MM.1S (cell line): ENCODE results near the gene KRT37.

Source experiments
- EZH2phosphoT487 ChIP-seq: fragments of 300-600 bp; sonication (generic); IDR thresholded peaks from 2 replicates; pipeline ENCODE4 v1.6.1; 2018; ENCODE audit warnings: antibody characterized with exemption, low read length
- TF ChIP-seq, protein P1 (sequence below): fragments of 300-600 bp; sonication (generic); IDR thresholded peaks from 2 replicates; pipeline ENCODE4 v1.5.1; 2016; ENCODE audit warnings: antibody characterized with exemption, low read length, mixed read lengths

GRCh38 chr17:41456204-41456603, 31.8 kb upstream of the KRT37 start:
- no peak for TF ChIP-seq EZH2phosphoT487
- TF ChIP-seq, protein P1, sequence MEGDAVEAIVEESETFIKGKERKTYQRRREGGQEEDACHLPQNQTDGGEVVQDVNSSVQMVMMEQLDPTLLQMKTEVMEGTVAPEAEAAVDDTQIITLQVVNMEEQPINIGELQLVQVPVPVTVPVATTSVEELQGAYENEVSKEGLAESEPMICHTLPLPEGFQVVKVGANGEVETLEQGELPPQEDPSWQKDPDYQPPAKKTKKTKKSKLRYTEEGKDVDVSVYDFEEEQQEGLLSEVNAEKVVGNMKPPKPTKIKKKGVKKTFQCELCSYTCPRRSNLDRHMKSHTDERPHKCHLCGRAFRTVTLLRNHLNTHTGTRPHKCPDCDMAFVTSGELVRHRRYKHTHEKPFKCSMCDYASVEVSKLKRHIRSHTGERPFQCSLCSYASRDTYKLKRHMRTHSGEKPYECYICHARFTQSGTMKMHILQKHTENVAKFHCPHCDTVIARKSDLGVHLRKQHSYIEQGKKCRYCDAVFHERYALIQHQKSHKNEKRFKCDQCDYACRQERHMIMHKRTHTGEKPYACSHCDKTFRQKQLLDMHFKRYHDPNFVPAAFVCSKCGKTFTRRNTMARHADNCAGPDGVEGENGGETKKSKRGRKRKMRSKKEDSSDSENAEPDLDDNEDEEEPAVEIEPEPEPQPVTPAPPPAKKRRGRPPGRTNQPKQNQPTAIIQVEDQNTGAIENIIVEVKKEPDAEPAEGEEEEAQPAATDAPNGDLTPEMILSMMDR, result no peak
